ENCODE data around the gene HAVCR2. TPM values are rescaled to one million over a fixed set of nuclear protein-coding genes. Genes with fewer than 3 reads are reported as not detected.
A peak's percentile ranks its signal among the peaks of the same experiment; 100 is the strongest.

Gene HAVCR2
- total and polyA plus RNA-seq, 2 of the 13 experiments (the other 11 are each of a cell fraction or from before 2014, with no cell fraction given) = 0.07 to 0.16 TPM

GRCh38 chr5:157059093-157059539, 49.7 kb downstream of the HAVCR2 start, which contains the start of gene HAVCR1 (continued):
- TF ChIP-seq BCL6 (CRISPR knock-in tag; IDR thresholded peaks at IDR 0.05) (peak; percentile 45; the same call in 1 of the 2 replicates), ZNF614 (CRISPR knock-in tag; IDR thresholded peaks at IDR 0.05; ENCODE audit: borderline replicate concordance) (peak; percentile 66), ZNF281 (CRISPR knock-in tag; IDR thresholded peaks at IDR 0.05; ENCODE audit: borderline replicate concordance) (no peak), ELK4 (CRISPR knock-in tag; IDR thresholded peaks at IDR 0.05; ENCODE audit: borderline replicate concordance) (no peak), FOXA3 (CRISPR knock-in tag; IDR thresholded peaks at IDR 0.05) (peak; percentile 90), ZMYM3 (CRISPR knock-in tag; IDR thresholded peaks at IDR 0.05) (peak; percentile 52), NCOA2 (CRISPR knock-in tag; IDR thresholded peaks at IDR 0.05) (0 out of 2 replicates have a peak, but pooled peaks have one; percentile 37), GFI1 (CRISPR knock-in tag; IDR thresholded peaks at IDR 0.05; ENCODE audit: borderline replicate concordance) (no peak), ZNF83 (CRISPR knock-in tag; IDR thresholded peaks at IDR 0.05; ENCODE audit: borderline replicate concordance) (no peak), AGO2 (optimal IDR thresholded peaks at IDR 0.05; ENCODE audit: low read depth, low read length) (no peak), FOXJ3 (CRISPR knock-in tag; IDR thresholded peaks at IDR 0.05; ENCODE audit: borderline replicate concordance) (peak; percentile 54; the same call in 1 of the 2 replicates), ZNF3 (CRISPR knock-in tag; IDR thresholded peaks at IDR 0.05) (peak; percentile 81; the same call in 1 of the 2 replicates), HNRNPUL1 (IDR thresholded peaks at IDR 0.05; ENCODE audit: low read depth, low read length) (peak; percentile 97), NR2F2 (IDR thresholded peaks at IDR 0.05; ENCODE audit: borderline replicate concordance, low read depth) (no peak), MED1 (CRISPR knock-in tag; IDR thresholded peaks at IDR 0.05) (peak; percentile 71; the same call in 1 of the 2 replicates), HCFC1 (IDR thresholded peaks at IDR 0.05; ENCODE audit: low read depth, low read length) (no peak), ZNF44 (CRISPR knock-in tag; IDR thresholded peaks at IDR 0.05) (no peak), ZSCAN21 (CRISPR knock-in tag; IDR thresholded peaks at IDR 0.05; ENCODE audit: borderline replicate concordance) (0 out of 2 replicates have a peak, but pooled peaks have one; percentile 30), MXI1 (IDR thresholded peaks at IDR 0.05; ENCODE audit: borderline replicate concordance, low read depth, low read length) (peak; percentile 28; the same call in 1 of the 3 replicates), MIER2 (CRISPR knock-in tag; IDR thresholded peaks at IDR 0.05) (peak; percentile 9; the same call in 1 of the 2 replicates), ZNF235 (CRISPR knock-in tag; IDR thresholded peaks at IDR 0.05; ENCODE audit: borderline replicate concordance) (no peak), IKZF5 (CRISPR knock-in tag; IDR thresholded peaks at IDR 0.05) (peak; percentile 33; the same call in 1 of the 2 replicates), ISL2 (CRISPR knock-in tag; IDR thresholded peaks at IDR 0.05) (peak; percentile 60; the same call in 1 of the 2 replicates), ZNF331 (CRISPR knock-in tag; IDR thresholded peaks at IDR 0.05) (peak; percentile 19; the same call in 1 of the 2 replicates), TEAD3 (CRISPR knock-in tag; optimal IDR thresholded peaks at IDR 0.05; ENCODE audit: borderline replicate concordance) (peak; percentile 34), ZNF75D (CRISPR knock-in tag; IDR thresholded peaks at IDR 0.05; ENCODE audit: borderline replicate concordance) (no peak), HDAC2 (CRISPR knock-in tag; IDR thresholded peaks at IDR 0.05) (peak; percentile 70)

Measured in HepG2 (cell line).